Measurements from ENCODE around the gene FAM107A.

DNA sequence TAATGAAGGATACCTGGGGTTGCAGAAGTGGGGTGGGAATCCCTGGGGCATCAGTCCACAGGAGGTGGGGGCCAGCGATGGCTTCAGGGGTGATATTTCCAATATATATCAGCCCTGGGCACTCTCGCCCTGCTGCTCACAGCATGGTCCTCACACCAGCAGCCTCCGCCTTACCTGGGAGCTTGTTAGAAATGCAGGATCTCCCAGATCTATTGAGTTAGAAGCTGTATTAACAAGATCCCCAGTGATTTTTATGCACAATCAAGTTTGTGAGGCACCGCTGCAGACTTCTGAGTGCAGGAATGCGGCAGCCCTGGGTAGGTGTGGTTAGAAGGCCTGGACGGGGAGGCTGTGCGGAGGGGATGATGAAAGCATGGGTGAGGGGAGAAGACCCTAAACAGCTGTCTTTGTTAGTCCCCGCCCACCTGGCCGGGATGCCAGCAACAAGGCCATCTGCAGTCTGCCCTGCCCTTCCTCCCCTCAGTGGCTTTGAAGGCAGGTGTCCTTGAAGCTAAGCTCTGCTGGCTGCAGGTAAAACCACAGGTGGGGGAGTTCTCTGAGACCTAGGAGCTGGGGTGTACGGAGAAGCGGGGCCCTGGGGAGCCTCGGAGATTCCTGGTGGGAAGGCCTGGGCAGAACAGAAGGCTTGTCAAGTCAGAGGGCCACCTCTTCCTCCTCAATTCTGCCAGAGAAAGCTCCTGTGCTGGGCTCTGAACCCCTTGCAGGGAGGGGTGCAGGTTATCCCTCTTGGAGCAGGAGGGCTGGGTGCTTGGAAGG lies 11.4 kb downstream of the FAM107A start:
- TF ChIP-seq GATA2 (IDR thresholded peaks at IDR 0.05; ENCODE audit: low read depth, low read length) = no peak
- no peak for TF ChIP-seq GATA3 (IDR thresholded peaks at IDR 0.05; ENCODE audit: low read depth, low read length)
